HG03442 (cell line): Measurements from ENCODE around the gene FCMR.

Experiments used
- ATAC-seq: cut with Tn5 transposase; IDR thresholded peaks from one replicate; pipeline ENCODE4 v1.9.1; 2021; ENCODE audit warnings: mild to moderate bottlenecking, moderate library complexity; ENCODE audit not compliant: unreplicated experiment

Gene FCMR

DNA sequence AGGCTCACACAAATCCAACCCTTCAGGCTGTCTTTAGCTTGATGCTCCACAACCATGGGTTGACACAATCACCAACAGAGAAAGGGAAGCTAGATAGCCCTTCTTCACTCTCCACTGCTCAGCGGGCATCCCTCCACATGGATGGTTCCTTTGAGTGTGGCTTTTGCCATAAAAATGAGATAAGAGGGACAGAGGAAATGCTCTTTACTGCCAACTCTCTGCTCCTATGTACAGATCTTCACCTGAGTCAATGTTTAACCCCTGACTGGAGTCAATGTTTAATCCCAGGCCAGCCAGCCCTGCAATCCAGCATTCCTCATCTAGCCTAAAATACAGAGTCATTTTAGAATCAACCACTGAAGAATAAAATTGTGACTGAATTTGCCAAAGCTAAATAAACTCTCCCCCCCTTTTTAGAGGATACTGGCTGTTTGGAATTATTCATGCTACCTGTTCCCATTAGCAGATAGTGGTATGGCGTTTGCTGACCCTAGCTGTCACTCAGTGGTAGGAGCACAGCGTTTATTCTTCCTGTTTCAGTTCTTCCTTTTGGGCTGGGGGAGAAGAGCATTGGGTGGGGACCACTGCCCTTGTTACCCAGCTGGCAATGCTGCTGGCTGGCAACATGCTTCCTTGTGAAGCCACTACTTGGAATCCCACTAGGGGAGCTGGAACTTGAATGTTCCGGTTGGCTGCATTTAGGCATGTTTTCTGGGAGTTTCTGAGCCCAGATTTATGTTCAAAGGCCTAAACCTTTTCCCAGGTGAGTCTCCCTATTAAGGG lies 29.8 kb upstream of the FCMR start:
- ATAC-seq = no peak

GRCh38 chr1:206949641-206950040 lies 27.9 kb upstream of the FCMR start:
- no peak for ATAC-seq

- ATAC-seq = no peak
Observed at GRCh38 chr1:206949208-206949607, 27.5 kb upstream of the FCMR start.

- ATAC-seq = no peak
Observed at GRCh38 chr1:206947255-206947654, 25.5 kb upstream of the FCMR start.

GRCh38 chr1:206946261-206946660 lies 24.5 kb upstream of the FCMR start, which contains the start of gene PIGR:
TSS of gene PIGR (minus strand) at chr1:206946466. CDS start at chr1:206940531, 5,935 bp downstream.
- ATAC-seq = no peak

- ATAC-seq = no peak
Observed at GRCh38 chr1:206945779-206946178, 24.0 kb upstream of the FCMR start.

GRCh38 chr1:206944703-206945102 lies 23.0 kb upstream of the FCMR start:
- no peak for ATAC-seq

DNA sequence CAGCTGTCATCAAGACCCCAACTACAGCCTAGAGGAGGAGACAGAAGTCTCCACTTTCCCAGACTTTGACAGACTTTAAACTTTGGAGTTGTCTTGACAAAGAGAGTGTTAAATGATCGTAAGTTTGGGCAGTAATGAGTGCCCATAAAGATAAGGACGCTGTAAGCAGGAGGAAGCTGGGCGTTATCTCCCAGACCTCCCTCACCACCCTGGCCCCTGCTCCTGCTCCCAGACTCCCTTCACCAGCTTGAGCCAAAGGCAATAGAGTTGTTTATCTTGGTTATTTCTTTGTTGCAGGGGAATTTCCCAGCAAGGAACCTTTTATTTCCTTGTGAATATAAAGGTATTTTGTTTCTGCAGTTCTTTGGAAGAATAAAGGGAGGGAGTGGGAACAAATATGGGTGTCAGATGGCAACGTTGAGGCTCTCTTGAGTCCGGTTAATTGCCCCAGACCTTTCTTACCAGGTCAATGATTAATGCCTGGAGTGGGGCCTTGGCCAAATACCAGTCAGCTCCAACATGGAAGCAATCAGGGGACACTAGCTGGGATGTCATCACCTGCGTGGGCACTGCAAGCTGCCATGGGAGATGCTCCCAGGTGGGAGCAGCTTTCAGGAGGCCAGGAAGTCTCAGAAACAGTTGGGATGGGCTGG lies 20.2 kb upstream of the FCMR start:
- ATAC-seq = no peak

- no peak for ATAC-seq
Observed at GRCh38 chr1:206940588-206940936, 18.8 kb upstream of the FCMR start.

DNA sequence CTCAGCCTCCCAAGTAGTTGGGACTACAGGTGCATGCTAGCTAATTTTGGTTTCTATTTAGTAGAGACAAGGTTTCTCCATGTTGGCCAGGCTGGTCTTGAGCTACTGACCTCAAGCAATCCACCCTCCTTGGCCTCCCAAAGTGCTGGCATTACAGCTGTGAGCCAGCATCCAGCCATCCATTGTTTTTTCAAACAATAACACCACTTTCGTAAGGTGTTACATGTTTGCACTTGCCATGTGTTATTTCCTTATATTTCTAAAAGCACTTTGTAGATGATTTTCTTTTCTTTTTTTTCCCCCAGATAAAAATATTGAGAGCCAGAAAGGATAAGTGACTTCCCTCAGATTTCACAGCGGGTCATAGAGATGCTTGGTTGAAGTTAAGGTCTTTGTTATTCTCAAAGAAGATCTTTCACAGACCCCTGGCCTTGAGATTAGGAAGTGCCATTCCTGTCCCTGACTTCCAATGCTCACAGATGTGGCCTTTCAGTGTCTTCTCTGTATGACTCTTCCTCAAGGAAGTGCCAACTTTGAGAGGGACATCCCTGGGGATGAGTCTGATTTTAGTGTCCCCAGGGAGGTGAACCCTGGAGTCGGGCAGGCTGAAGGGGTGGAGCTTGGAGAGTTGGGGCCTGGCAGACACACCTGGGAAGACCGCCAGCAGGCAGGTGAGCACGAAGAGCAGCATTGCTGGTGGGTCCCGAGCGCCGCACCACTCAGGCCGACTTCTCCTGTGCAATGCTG lies 18.3 kb upstream of the FCMR start:
- no peak for ATAC-seq

GRCh38 chr1:206939131-206939530 lies 17.4 kb upstream of the FCMR start:
- no peak for ATAC-seq

DNA sequence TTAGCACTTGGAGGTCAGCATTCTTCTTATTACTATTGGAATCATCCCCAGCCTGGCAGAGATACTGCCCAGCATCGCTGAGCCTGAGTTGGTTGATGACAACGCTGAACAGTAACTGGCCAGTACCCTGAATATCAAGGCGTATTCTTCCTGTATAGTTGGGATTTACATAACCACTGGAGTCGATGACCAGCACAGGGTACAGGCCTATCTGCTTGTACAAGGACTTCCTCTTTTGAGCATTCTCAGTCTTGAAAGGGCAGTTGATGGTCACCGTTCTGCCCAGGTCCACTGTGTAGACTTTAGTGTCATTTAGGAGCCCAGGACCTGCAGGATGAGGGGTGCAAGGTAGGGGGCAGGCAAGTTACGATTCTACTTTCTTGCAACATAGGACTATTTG lies 15.7 kb upstream of the FCMR start:
- no peak for ATAC-seq

- no peak for ATAC-seq
Observed at GRCh38 chr1:206935491-206936067, 13.8 kb upstream of the FCMR start.

- no peak for ATAC-seq
Observed at GRCh38 chr1:206933333-206933945, 11.7 kb upstream of the FCMR start.

DNA sequence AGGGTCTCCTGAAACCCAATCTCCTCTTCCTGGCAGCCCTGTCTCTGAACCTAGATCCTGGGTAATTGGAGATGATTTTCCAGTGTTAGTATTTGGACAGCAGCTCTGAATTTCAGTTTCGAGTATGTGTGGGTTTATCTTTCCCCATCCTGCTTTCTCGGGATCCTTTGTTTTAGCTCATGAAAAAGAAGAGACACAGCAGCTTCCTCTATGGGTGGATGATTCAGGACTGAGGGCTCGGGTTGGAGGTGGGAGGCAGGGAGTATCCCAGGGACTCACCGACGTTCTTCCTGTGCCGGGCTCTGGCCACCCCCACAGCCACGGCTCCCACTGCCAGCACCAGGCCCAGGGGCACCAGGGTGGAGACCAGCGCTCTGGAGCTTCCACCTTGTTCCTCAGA lies 10.4 kb upstream of the FCMR start:
- ATAC-seq = no peak

GRCh38 chr1:206931709-206932108 lies 10.0 kb upstream of the FCMR start:
- ATAC-seq = no peak

GRCh38 chr1:206930210-206930798 lies 8.6 kb upstream of the FCMR start:
- ATAC-seq = peak; percentile 77

GRCh38 chr1:206929524-206929923 lies 7.8 kb upstream of the FCMR start:
- no peak for ATAC-seq

DNA sequence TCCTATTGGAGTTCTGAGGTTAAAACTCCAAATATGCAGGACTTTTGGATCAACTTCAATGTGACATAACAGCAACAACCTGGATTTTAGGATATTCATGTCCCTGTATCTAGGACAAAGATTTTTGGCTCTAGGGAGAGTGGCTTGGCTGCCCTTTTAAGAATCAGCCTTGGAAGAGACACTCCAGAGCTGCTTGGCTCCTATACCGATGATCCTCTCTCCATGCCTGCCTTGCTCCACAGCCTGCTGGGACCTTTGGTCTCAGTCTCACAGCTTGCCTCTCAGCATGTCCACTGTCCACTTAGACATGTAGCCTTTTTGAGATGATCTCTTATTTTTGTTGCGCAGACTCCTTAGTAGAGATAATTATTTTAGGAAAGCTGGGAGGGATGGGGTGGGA lies 4.5 kb upstream of the FCMR start:
- no peak for ATAC-seq

GRCh38 chr1:206925106-206925736 lies 3.5 kb upstream of the FCMR start:
- peak; percentile 57 for ATAC-seq
